ENCODE results near the gene LMX1B.
"Not testable (repeated sequence)": the region's sequence is repeated elsewhere in the genome, so short reads cannot be mapped to it uniquely, and the experiment has no call there.

Gene LMX1B

DNA sequence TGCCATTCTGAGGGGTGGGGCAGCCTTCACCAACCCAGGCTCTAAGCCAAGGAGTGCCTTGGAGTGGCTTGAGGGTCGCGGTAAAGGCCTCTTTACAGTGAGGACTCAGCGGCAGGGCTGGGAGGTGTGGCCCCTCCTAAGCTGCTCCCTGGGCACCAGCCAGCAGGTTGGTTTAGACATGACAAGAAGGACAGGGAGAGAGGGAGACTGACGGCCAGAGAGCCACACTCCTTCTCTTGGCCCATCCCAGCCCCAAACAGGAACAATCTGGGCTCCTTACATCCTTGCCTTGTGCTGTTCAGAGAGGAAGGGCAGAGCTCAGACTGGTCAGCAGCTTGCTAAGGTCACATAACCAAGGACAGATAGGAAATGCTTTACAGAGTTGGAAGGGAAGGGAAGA, 94.5 kb downstream of the LMX1B start:
- no peak for TF ChIP-seq CTCF (IDR thresholded peaks at IDR 0.05; ENCODE audit: control extremely low read depth, extremely low read depth, low read depth, missing control alignments)
- no peak for DNase-seq (ENCODE audit: extremely low spot score)
- ChIA-PET CTCF (interaction anchor here (1.2 to 17.1 kb wide), 4 partner anchors 10 to 83 kb away, joined by 3 to 499 read pairs (median 33); no protein-coding TSS in a partner anchor), POLR2A (no interaction called here)

- no peak for DNase-seq (ENCODE audit: extremely low spot score)
- TF ChIP-seq CTCF (IDR thresholded peaks at IDR 0.05; ENCODE audit: control extremely low read depth, extremely low read depth, low read depth, missing control alignments): no peak
- ChIA-PET POLR2A (interaction anchor here (0.5 kb wide), 1 partner anchor 38 kb away, joined by 3 read pairs; no protein-coding TSS in a partner anchor), CTCF (interaction anchor here (2.0 to 17.1 kb wide), 2 partner anchors 23 to 66 kb away, joined by 9 to 499 read pairs; no protein-coding TSS in a partner anchor)
Observed at GRCh38 chr9:126709241-126709640, 95.5 kb downstream of the LMX1B start.

GRCh38 chr9:126715382-126715781, 101.7 kb downstream of the LMX1B start:
- DNase-seq (ENCODE audit: extremely low spot score): no peak
- TF ChIP-seq CTCF (IDR thresholded peaks at IDR 0.05; ENCODE audit: control extremely low read depth, extremely low read depth, low read depth, missing control alignments): no peak
- POLR2A ChIA-PET: no interaction called here
- CTCF ChIA-PET: interaction anchor here (2.2 to 17.1 kb wide), 2 partner anchors 10 to 60 kb away, joined by 12 to 499 read pairs; no protein-coding TSS in a partner anchor

DNA sequence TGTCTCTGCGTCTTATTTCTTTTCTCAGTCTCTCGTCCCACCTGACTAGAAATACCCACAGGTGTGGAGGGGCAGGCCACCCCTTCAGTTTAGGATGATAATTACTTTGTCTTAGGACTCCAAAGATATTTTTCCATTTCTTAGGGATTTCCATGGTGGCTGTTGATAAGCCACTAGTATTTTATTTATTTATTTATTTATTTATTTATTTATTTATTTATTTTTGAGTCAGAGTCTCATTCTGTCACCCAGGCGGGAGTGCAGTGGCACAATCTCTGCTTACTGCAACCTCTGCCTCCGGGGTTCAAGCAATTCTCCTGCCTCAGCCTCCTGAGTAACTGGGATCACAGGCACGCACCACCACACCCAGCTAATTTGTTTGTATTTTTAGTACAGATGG, 103.7 kb downstream of the LMX1B start:
- DNase-seq (ENCODE audit: extremely low spot score); POLR2A ChIA-PET: not testable (repeated sequence)
- CTCF ChIA-PET: interaction anchor here (4.9 kb wide), 1 partner anchor 12 kb away, joined by 26 read pairs; no protein-coding TSS in a partner anchor

GRCh38 chr9:126719618-126720031, 105.9 kb downstream of the LMX1B start:
- peak; percentile 76 for DNase-seq (ENCODE audit: extremely low spot score)
- CTCF ChIA-PET: interaction anchor here (1.7 to 4.9 kb wide), 3 partner anchors 14 to 62 kb away, joined by 4 to 26 read pairs (median 6); no protein-coding TSS in a partner anchor
- no peak for TF ChIP-seq CTCF (IDR thresholded peaks at IDR 0.05; ENCODE audit: control extremely low read depth, extremely low read depth, low read depth, missing control alignments)
- POLR2A ChIA-PET: no interaction called here

GRCh38 chr9:126720036-126720435, 106.3 kb downstream of the LMX1B start:
- POLR2A ChIA-PET: no interaction called here
- TF ChIP-seq CTCF (IDR thresholded peaks at IDR 0.05; ENCODE audit: control extremely low read depth, extremely low read depth, low read depth, missing control alignments): no peak
- DNase-seq (ENCODE audit: extremely low spot score): no peak
- CTCF ChIA-PET: interaction anchor here (1.0 to 4.9 kb wide), 5 partner anchors 9 to 30 kb away, joined by 3 to 26 read pairs (median 3); no protein-coding TSS in a partner anchor

Data from GM10248 (cell line).